Measurements from ENCODE around the gene ITGA1.
"Not testable (repeated sequence)": the region's sequence is repeated elsewhere in the genome, so short reads cannot be mapped to it uniquely, and the experiment has no call there.

Gene ITGA1

DNA sequence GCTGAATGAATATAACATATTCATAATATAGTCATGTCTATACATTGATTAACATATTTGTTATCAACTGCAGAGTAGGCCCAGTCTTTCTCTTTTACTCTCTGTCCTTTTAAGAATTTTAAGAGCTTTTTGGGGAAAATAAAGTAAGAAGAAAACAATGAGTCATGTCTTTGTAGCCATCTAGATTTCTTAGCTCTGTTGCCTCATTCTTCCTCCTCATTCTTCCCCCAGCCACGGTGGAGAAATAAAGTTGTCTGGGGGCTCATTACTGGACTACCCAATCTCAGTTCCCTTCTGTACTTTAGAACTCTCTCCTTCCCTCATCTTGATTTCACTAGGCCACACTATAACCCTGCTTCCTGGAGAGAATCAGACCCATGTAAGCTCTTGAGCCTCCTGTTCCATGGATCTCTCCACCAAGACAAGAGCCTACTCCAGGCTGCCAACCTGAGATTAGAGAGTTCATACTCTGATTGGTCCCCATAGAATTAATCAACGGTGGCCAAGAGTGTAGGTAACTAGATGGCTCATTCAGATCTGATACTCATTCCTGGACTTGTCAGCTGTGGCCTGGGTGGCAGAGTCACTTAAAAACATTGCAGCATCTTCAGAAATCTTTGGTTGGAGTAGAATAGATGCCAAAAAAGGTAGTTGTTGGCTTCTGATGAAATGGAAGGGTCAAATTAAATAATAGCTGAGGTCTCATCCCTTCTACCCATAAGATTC, 44.2 kb downstream of the ITGA1 start:
- peak in 3 of 4 experiments; percentile 14 to 31 (median 22) for DNase-seq

DNA sequence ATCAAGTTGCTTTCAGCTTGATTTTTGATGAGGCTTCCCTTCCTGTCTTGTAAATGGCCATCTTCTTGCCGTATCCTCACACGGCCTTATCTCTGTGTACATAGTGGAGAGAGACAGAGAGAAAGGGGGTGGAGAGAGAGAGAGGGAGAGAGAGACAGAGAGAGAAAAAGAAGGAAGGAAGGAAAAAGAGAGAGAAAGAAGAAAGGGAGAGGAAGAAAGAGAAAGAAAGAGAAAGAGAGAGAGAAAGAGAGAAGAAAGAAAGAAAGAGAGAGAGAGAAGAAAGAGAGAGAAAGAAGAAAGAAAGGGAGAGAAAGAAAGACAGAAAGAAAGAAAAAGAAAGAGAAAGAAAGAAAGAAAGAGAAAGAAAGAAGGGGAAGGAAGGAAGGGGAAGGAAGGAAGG, 46.6 kb downstream of the ITGA1 start:
- DNase-seq = no peak

DNA sequence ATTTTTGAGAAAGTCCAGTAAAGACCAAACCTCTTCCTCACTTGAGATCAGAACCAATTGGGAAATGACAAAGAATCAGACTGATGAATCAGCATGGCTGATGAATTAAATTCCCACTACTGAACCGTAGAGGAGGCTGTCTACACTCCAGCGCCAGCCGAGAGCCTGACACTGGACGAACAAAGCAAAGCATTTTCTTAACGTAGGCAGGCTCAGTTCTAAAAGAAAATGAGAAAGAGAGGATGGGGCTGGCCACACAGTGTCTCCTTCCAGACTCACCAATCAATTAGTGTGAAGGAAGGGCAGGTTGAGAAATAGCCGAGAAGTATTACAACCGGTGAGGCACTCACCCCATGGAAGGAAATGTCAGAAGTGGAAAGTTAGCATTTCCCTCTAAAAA, 49.4 kb downstream of the ITGA1 start:
- no peak for DNase-seq

DNA sequence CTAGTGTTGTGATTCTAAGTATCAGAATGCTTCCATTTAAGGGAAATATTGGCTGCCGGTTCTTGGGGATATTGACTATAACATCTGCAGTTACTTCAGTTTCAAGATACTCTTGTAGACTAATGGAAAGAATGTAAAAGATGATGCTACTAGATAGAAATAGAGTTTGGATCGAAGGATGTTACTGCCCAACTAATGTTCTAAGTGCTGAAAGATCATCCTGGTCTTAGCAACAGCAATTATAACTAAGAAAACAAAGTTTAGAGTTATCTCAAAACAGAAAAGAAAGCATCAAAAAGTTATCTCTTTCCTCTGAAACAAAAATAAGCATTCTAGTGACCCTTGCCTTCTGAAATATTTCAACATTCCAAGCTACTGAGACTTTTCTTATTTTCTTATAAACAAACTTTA, 49.9 kb downstream of the ITGA1 start:
- DNase-seq = no peak

DNA sequence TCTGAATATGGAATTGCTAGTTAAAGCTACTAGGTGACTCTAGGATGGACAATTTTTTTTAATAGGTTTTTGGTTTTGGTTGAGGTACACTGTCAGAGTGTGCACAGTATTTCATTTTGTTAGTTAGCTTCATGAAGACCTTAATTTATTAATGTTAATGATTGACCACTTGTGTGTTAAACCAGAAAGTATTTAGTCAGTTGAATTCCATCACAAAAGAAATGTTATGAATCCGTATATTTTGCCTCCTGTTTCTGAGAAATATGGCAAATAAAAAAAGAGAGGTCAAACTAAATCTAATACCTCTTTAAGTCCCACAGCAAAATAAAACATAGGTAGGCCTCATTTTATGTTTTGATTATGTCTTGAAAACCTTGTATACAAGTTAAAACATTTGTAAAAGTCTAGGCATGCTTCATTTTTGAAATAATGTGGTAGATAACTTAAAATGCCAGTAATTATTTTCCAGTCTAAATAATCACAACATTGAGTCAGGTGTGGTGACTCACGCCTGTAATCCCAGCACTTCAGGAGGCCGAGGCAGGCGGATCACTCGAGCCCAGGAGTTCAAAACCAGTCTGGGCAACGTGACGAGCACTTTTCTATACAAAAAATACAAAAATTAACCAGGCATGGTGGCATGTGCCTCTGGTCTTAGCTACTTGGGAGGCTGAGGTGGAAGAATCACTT, 50.8 kb downstream of the ITGA1 start:
- DNase-seq = no peak

DNA sequence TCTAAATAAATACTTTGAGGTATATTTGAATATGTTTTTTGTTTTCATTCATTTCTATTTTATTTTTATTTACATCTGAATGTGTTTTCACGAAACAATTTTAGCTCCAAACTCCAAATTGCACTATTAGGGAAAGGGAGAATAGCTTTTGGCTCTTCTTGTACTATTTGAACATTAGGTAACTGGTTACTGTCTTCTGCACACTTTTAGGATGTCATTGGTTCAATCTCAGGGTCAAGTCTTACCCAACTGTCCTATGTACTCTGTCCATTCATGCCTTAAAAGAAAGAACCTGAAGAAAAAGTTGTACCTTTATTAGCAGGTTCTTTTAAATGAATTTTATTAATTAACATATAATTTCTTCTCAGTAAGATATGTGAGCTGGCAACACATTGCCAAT, 51.6 kb downstream of the ITGA1 start:
- DNase-seq = no peak

DNA sequence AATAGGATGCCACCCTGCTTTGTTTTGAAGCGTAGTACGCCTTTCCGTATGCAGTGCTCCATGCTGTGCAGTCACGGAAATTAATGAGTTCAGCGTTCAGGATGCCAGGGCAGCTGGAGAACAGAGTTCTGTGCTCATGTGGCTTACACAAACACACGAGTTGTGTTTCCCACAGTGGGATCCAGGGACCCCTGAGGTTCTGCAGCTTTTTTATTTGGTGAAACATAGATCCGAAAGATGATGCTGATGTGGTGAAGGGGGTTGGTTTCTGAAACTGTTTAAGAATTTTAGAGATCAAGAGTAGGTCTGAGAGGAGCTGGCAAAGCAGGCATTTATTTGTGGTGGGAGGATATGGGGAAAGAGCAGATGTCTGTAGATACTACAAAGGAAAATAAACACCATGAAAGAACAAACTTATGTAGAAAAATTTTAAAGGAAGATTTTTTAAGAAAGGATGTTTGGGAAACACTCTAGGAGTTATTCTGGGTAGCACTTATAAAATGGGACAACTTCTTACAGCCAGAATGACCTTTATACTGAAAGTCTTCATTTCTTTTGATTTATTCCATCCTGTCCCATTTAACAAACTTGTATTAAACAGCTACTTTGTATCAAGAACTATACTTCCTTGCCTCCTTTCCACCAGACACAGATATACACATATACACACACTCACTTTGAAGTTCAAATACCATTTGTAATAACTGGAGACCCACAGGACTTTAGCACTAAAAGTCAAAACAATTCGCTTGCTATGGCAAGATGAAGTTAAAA, 52.7 kb downstream of the ITGA1 start:
- no peak for DNase-seq

DNA sequence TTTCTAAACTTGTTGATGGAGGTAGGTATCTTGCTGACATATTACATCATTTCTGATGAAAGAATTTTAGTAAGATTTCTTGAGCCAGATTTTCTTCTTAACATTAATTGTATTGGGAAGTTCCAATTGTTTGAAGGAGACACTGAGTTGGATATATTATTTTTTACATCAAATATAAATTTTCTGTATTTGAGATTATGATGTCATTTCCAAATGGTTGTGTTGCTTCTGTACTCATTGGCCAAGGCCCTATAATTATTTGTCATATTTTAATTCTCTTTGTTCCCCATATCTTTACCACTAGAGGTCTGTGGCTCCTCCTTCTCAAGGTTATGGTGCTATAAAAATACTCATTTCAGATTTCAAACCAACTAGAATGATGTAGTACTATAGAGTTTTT, 53.4 kb downstream of the ITGA1 start:
- no peak for DNase-seq

DNA sequence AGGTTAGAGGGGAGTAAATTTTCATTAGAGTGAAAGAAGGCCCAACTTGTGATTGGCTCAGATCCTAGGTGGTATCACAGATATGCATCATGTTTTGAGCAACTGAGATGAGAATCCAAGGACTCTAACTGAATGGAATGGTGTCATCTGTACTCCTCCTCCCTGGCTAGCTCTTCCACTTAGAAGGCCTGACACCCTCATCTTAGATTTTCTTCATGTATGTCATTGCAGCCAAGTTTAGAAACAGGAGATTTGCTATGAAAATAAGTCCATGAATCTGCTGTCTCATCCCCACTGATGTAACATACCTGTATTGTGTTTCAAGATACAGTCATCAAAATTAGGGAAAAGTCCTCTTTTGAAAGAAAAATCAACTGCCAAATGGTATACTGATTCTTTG, 54.4 kb downstream of the ITGA1 start:
- DNase-seq = no peak

DNA sequence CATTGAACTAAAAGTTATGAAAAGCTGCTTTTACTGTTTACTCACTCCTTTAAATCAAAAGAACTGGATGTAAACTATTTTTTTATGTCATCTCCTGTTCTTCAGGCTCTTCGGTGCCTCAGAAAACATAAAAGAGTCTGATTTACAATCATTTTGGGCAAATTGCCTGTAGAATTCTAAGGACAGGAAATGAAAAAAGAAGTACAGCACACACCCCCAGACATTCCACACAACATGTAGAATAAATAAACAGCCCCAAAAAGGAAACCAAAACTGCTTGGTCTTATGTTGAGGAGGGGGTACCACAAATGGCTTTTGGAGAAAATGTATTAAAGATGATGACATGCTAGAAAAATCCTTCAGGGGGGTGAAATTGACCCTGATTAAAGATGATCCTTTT, 57.2 kb downstream of the ITGA1 start:
- DNase-seq = no peak

DNA sequence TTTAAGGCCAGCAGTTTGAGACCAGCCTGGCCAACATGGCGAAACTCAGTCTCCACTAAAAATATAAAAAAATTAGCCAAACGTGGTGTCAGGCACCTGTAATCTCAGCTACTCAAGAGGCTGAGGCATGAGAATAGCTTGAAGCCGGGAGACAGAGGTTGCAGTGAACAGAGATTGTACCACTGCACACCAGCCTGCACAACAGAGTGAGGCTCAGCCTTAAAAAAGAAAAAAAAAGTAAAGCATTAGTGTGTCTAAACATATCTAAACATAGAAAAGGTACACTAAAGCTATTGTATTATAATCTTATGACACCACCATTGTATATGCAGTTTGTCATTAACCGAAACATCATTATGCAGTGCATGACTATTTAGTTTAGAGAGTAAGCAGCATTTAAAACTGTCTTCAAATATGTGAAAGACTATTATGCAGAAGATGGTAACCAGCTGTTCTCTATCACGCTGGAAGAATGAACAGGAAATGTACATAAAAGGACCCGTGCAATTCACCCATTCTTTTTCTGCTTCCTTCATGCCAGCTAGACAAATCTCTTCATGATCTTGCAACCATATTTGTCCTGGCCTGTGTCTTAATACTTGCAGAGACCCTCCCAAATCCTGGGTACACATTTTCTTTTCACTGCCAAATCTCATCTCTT, 58.6 kb downstream of the ITGA1 start:
- no peak for DNase-seq

DNA sequence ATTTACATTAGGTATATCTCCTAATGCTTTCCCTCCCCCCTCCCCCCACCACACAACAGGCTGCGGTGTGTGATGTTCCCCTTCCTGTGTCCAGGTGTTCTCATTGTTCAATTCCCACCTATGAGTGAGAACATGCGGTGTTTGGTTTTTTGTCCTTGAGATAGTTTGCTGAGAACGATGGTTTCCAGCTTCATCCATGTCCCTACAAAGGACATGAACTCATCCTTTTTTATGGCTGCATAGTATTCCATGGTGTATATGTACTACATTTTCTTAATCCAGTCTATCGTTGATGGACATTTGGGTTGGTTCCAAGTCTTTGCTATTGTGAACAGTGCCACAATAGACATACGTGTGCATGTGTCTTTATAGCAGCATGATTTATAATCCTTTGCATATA, 61.0 kb downstream of the ITGA1 start:
- not testable (repeated sequence) for DNase-seq

DNA sequence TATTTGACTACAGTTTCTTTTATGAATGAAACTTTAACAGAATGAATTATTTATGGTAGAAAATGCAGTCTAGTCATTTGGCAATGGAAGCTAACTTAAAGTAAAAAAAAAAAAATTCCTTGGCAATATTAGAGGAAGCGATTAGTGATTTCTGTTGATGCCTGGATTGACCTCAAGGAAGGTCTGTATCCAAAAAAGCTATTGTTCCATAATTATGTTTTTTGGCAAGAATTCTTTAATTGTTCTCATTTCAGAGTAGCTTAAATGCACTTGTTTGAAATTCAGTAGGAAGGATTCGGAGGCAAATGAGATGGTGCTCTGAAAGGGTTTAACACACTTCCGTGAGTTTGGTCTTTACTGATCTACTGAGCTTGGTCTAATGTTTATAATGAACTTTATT, 61.8 kb downstream of the ITGA1 start:
- DNase-seq = no peak

DNA sequence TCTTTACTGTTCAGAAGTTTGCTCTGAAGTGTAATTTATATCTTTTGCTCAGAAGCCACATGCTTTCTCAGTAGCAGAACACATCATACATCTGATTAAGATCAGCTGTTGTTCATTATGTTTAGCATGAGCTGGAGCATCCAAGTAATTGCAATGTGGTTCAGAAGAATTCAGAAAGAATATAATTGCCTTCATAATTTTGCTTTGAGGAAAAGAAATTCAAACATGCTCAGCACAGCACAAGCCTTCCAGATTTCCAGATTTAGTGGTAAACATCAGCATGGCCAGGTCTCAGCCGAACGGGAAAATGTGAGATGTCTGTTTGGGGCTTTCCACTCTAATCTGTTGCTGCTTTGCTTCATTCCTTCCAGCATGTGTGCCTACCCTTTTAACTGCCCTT, 65.9 kb downstream of the ITGA1 start:
- DNase-seq = no peak

DNA sequence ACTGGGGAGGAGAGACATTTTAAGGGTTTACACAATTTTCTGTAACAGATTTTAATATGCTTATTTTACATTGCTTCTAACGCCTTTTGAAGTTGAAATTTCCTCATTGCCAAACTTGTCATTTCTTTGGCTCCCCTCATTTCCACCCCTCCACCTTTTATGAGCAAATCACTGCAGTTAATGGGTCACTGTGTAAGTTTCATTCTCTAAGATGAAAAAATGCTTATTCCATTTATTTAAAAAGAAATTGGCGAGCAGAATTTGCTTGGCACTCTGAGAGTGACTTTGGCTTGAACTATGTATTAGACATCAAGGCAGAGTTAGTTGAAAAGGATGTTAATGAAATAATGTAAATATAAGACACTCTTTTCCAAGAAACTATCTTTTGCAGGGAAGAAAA, 66.6 kb downstream of the ITGA1 start:
- no peak for DNase-seq

DNA sequence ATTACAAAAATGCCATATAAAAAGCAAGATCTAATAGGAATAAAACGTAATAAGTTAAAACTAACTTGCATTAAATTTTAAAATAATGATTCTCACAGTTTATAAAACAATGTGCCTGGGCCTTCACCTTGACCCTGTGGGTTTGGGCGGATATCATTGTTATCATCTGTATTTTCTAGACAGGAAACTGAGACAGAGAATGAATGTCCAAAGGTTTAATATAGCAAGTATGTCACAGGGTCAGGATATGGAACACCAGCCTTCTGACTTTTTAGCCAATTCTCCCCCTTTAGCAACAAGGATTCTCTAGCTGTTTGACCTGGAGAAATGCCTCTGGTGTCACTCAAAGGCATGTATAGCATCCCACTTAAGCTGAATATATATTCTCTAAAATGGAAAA, 67.2 kb downstream of the ITGA1 start:
- no peak for DNase-seq

DNA sequence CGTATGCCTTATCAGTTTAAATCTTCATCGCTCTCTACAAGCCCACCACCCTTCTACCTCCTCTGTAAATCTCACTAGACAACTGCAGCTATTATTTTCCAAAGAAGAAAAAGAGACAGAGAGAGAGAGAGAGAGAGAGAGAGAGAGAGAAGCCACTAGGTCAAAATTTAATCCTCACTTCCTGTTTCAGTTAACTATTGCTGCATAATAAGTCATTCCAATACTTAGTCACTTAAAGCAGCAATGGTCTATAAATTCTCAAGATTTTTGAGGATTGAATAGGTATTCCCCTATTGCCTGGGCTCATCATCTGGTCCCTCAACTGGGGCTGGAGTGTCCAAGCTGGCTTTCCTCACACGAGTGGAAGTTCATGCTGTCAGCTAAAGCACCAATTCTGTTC, 68.8 kb downstream of the ITGA1 start:
- peak in 2 of 4 experiments; percentile 21 to 24 for DNase-seq

DNA sequence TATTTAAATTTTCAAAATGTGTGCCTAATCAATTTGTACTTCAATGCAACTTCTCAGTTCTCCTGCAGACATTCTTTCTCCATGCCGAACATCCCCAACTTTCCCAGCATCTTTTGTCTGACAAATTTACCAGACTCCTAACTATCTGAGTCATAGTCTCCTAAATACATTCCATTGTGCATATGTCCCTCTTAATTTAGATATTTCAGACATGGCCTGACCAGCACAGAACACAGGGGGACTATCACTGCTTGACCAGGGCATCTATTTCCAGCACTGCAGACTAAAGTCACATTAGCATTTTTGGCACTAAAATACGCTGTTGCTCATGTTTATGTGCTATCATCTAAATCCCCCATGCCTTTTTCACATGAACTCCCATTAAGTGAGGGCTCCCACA, 71.9 kb downstream of the ITGA1 start:
- DNase-seq = no peak

DNA sequence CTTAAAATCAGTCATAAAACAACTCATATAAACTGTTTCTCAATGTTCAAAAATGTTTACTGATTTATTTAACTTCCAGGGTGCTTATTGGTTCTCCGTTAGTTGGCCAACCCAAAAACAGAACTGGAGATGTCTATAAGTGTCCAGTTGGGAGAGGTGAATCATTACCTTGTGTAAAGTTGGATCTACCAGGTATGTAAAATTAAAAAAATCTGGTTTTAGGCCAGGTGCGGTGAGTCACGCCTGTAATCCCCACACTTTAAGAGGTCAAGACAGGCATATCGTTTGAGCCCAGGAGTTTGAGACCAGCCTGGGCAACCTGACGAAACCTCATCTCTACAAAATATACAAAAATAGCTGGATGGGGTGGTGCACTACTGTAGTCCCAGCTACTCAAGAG, 73.7 kb downstream of the ITGA1 start:
- no peak for DNase-seq

DNA sequence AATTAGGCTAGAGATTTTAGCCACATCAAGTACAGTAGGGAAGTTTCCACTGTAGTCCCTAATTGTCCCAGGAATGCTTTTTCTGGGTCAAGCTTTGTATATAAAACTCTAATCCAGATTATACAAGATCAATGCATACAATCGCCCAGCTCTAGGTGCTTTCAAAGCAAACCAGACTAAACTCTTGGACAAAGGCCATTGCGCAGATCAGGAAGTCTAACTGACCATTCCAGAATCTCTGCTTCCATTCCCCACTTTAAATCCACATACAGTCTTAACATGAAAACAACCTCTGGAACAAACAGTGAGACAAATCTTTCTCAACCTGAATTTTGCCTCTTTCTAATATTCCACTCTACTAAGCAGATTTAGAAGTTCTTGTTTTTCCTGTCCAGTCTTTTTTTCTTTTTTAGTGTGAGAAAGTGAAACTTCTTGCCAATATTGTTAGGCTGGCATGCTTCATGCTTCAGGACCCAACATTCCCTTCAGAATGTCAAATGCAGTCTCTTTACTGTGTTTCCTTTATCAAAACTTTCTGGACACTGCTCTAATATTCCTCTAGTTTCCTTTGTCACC, 76.1 kb downstream of the ITGA1 start:
- peak in 2 of 4 experiments; percentile 3 to 13 for DNase-seq

DNA sequence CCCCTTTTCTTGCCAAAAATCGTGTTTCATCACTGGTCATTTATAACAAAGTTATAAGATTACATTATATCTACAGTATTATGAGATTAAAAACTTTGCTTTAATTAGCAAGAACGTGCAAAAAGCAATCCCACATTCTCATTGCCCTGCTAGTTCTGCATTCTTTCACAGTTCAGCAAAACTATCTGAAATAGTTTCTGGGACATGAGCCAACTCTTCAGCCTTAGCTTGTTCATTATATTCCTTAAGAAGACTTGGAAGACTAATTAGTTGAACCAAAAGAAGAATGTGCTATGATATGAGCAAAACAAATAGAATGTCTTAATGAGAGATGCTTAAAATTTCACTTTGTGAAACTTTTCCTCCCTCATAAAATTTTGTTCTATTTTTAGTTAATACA, 76.7 kb downstream of the ITGA1 start:
- DNase-seq = peak; percentile 6 to 34 (median 20)

DNA sequence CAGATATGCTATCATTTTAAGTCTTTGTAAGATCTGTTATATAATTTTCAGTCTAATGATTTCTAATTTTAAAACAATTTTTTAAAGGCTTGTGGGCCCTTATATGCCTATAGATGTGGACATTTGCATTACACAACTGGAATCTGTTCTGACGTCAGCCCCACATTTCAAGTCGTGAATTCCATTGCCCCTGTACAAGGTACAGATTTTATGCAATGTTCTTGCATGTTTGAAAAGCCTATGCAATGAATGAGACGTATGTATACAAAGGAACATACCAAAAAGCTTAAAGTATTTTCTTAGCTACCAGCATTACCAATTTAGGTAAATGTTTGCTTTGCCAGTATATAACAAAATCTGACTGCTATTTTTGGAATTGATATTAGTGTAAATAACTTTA, 77.2 kb downstream of the ITGA1 start:
- no peak for DNase-seq

DNA sequence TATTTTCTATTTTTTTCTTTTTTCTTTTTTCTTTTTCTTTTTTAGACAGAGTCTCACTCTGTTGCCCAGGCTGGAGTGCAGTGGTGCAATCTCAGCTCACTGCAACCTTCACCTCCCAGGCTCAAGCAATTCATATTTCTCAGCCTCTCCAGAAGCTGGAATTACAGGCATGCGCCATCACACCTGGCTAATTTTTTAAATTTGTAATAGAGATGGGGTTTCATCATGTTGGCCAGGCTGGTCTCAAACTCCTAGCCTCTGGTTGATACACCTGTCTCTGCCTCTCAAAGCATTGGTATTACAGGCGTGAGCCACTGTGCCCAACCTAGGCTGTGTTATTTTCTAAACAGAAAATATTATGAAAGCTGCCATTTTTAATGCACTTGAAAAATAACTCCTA, 78.3 kb downstream of the ITGA1 start:
- not testable (repeated sequence) for DNase-seq

All from suppressor macrophage (primary cell).